Superior temporal gyrus (tissue), 1 donor: ENCODE data around the gene PTPRN2.
"Not testable (repeated sequence)": the region's sequence is repeated elsewhere in the genome, so short reads cannot be mapped to it uniquely, and the experiment has no call there.

Experiments
- DNase-seq: peaks from one replicate; pipeline ENCODE4 v3.0.0-alpha.2; 2016; ENCODE audit errors: extremely low spot score

The PTPRN2 gene

GRCh38 chr7:157507987-157508386, 1079.6 kb downstream of the PTPRN2 start:
- no peak for DNase-seq

- DNase-seq, result no peak
These were observed 1081.4 kb downstream of the PTPRN2 start for GRCh38 chr7:157506268-157506667.

- no peak for DNase-seq
These were observed 1082.0 kb downstream of the PTPRN2 start for GRCh38 chr7:157505646-157506045.

GRCh38 chr7:157503229-157503628, 1084.4 kb downstream of the PTPRN2 start:
- no peak for DNase-seq

GRCh38 chr7:157502701-157503111, 1084.9 kb downstream of the PTPRN2 start:
- no peak for DNase-seq

GRCh38 chr7:157501581-157501980, 1086.0 kb downstream of the PTPRN2 start:
- no peak for DNase-seq

GRCh38 chr7:157500989-157501540, 1086.6 kb downstream of the PTPRN2 start:
- DNase-seq, result not testable (repeated sequence)

- DNase-seq, result no peak
These were observed 1087.3 kb downstream of the PTPRN2 start for GRCh38 chr7:157500171-157500960.

GRCh38 chr7:157499835-157500153, 1087.8 kb downstream of the PTPRN2 start:
- DNase-seq, result no peak

GRCh38 chr7:157499121-157499834, 1088.3 kb downstream of the PTPRN2 start:
- no peak for DNase-seq

GRCh38 chr7:157498657-157499056, 1089.0 kb downstream of the PTPRN2 start:
- no peak for DNase-seq

GRCh38 chr7:157497744-157498651, 1089.6 kb downstream of the PTPRN2 start:
- no peak for DNase-seq

GRCh38 chr7:157497367-157497743, 1090.3 kb downstream of the PTPRN2 start:
- no peak for DNase-seq

GRCh38 chr7:157496416-157497275, 1091.0 kb downstream of the PTPRN2 start:
- DNase-seq, result no peak

GRCh38 chr7:157495594-157495993, 1092.0 kb downstream of the PTPRN2 start:
- DNase-seq, result no peak

GRCh38 chr7:157495177-157495553, 1092.5 kb downstream of the PTPRN2 start:
- DNase-seq, result no peak

- DNase-seq, result no peak
These were observed 1093.0 kb downstream of the PTPRN2 start for GRCh38 chr7:157494506-157495176.

GRCh38 chr7:157493776-157494175, 1093.8 kb downstream of the PTPRN2 start:
- no peak for DNase-seq

GRCh38 chr7:157493017-157493416, 1094.6 kb downstream of the PTPRN2 start:
- no peak for DNase-seq

GRCh38 chr7:157490465-157490912, 1097.1 kb downstream of the PTPRN2 start:
- no peak for DNase-seq
